ENCODE data around the gene ZNF593. TPM values are rescaled to one million over a fixed set of nuclear protein-coding genes. Genes with fewer than 3 reads are reported as not detected.

The ZNF593 gene
- total and polyA plus RNA-seq, 2 donors from 2014 or later = 22.4 to 93.2 TPM

- Histone ChIP-seq H3K27ac (ENCODE audit: low read depth in 2 of 2, low read length in 2 of 2) (peak overlapping the region in 1 of 2 donors; percentile 23), H3K4me3 (ENCODE audit: low read length in 3 of 3) (peak overlapping the region in 1 of 3 donors; percentile 95)
Observed at GRCh38 chr1:26169198-26169554, 532 bp upstream of the ZNF593 start.

GRCh38 chr1:26170472-26170821 is 739 bp downstream of the ZNF593 start:
- Histone ChIP-seq H3K9me3 (ENCODE audit: control insufficient read depth in 2 of 3, insufficient read depth in 1 of 3, low read length in 3 of 3) (no peaks in the 10 kb centered on the region), H3K27ac (ENCODE audit: low read depth in 2 of 2, low read length in 2 of 2) (no peak overlapping the region), H3K4me1 (ENCODE audit: control insufficient read depth in 2 of 3, insufficient read depth in 2 of 3, low read depth in 1 of 3, low read length in 3 of 3) (peaks cover 0 to 6% (median 5%) of the 10 kb centered on the region in 3 donors), H3K9ac (ENCODE audit: low read length in 3 of 3) (peak overlapping the region; percentile 68 to 91 (median 70)), H3K4me3 (ENCODE audit: low read length in 3 of 3) (peak overlapping the region; percentile 81 to 95 (median 83)), H3K36me3 (ENCODE audit: control insufficient read depth in 2 of 3, insufficient read depth in 3 of 3, low read length in 3 of 3) (peaks cover 0 to 3% (median 0%) of the 10 kb centered on the region in 3 donors), H3K27me3 (ENCODE audit: control insufficient read depth, insufficient read depth, low read length) (no peaks in the 10 kb centered on the region)
- DNase-seq (peak in 1 of 5 donors; percentile 51), FAIRE-seq (no peak)
- TF ChIP-seq, protein P1, sequence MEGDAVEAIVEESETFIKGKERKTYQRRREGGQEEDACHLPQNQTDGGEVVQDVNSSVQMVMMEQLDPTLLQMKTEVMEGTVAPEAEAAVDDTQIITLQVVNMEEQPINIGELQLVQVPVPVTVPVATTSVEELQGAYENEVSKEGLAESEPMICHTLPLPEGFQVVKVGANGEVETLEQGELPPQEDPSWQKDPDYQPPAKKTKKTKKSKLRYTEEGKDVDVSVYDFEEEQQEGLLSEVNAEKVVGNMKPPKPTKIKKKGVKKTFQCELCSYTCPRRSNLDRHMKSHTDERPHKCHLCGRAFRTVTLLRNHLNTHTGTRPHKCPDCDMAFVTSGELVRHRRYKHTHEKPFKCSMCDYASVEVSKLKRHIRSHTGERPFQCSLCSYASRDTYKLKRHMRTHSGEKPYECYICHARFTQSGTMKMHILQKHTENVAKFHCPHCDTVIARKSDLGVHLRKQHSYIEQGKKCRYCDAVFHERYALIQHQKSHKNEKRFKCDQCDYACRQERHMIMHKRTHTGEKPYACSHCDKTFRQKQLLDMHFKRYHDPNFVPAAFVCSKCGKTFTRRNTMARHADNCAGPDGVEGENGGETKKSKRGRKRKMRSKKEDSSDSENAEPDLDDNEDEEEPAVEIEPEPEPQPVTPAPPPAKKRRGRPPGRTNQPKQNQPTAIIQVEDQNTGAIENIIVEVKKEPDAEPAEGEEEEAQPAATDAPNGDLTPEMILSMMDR (IDR thresholded peaks at IDR 0.05; ENCODE audit: borderline replicate concordance, extremely low read depth, insufficient read depth) = no peak
- intact Hi-C loops (cut with DNase I) = no loop called here

More at GRCh38 chr1:26169198-26169554, 532 bp upstream of the ZNF593 start:
- no peaks in the 10 kb centered on the region for H3K9me3 ChIP-seq (ENCODE audit: control insufficient read depth in 2 of 3, insufficient read depth in 1 of 3, low read length in 3 of 3)
- no peaks in the 10 kb centered on the region for H3K27me3 ChIP-seq (ENCODE audit: control insufficient read depth, insufficient read depth, low read length)
- peaks cover 0 to 3% (median 0%) of the 10 kb centered on the region in 3 donors for H3K36me3 ChIP-seq (ENCODE audit: control insufficient read depth in 2 of 3, insufficient read depth in 3 of 3, low read length in 3 of 3)
- DNase-seq (peak in 1 of 5 donors; percentile 54), FAIRE-seq (no peak)
- intact Hi-C loops (cut with DNase I) = no loop called here
- TF ChIP-seq, protein P1 (IDR thresholded peaks at IDR 0.05; ENCODE audit: borderline replicate concordance, extremely low read depth, insufficient read depth) = no peak
- H3K9ac ChIP-seq (ENCODE audit: low read length in 3 of 3) = peak overlapping the region in 2 of 3 donors; percentile 13 to 91
- H3K4me1 ChIP-seq (ENCODE audit: control insufficient read depth in 2 of 3, insufficient read depth in 2 of 3, low read depth in 1 of 3, low read length in 3 of 3) = peaks cover 0 to 10% (median 5%) of the 10 kb centered on the region in 3 donors

GRCh38 chr1:26171084-26172072 is 1.7 kb downstream of the ZNF593 start, which contains the start of gene ZNF593OS:
TSS of gene ZNF593OS (minus strand) at chr1:26171832. CDS start at chr1:26171661, 171 bp downstream.
- H3K4me1 ChIP-seq (ENCODE audit: control insufficient read depth in 2 of 3, insufficient read depth in 2 of 3, low read depth in 1 of 3, low read length in 3 of 3) = peaks cover 0 to 6% (median 5%) of the 10 kb centered on the region in 3 donors
- DNase-seq = no peak
- peaks cover 0 to 3% (median 0%) of the 10 kb centered on the region in 3 donors for H3K36me3 ChIP-seq (ENCODE audit: control insufficient read depth in 2 of 3, insufficient read depth in 3 of 3, low read length in 3 of 3)
- no peak within 1 kb of the TSS for H3K27ac ChIP-seq (ENCODE audit: low read depth in 2 of 2, low read length in 2 of 2)
- H3K9me3 ChIP-seq (ENCODE audit: control insufficient read depth in 2 of 3, insufficient read depth in 1 of 3, low read length in 3 of 3) = no peaks in the 10 kb centered on the region
- H3K27me3 ChIP-seq (ENCODE audit: control insufficient read depth, insufficient read depth, low read length) = no peaks in the 10 kb centered on the region
- no peak within 1 kb of the TSS for H3K9ac ChIP-seq (ENCODE audit: low read length in 3 of 3)
- intact Hi-C loops (cut with DNase I) = no loop called here
- TF ChIP-seq, protein P1 (IDR thresholded peaks at IDR 0.05; ENCODE audit: borderline replicate concordance, extremely low read depth, insufficient read depth) = no peak
- H3K4me3 ChIP-seq (ENCODE audit: low read length in 3 of 3) = peak within 1 kb of the TSS; percentile 81 to 95 (median 83)
- no peak for FAIRE-seq

Measured in kidney (tissue), 14 donors.